HG03457 (cell line): ENCODE measurements around the gene RIC8A.

ENCODE experiments used
- ATAC-seq: cut with Tn5 transposase; IDR thresholded peaks from one replicate; pipeline ENCODE4 v1.9.1; 2021; ENCODE audit warnings: moderate number of reproducible peaks; ENCODE audit not compliant: unreplicated experiment

The RIC8A gene

DNA sequence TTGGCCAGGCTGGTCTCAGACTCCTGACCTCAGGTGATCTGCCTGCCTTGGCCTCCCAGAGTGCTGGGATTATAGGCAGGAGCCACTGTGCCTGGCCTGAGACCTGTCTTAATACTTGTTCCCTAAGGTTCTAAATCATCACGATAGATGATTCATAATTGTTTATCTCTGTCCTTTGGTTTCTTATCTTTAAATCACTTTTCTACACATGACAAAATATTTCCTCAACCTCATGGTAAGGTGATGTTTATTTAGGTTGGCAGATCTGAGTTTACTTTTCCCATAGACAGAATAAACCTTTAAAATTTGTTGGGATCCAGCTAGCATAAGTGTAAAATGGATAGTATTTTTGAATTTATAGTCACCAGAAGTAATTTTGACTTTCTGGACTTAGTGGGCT, 32.8 kb downstream of the RIC8A start:
- ATAC-seq = no peak

- no peak for ATAC-seq
These were observed 34.1 kb downstream of the RIC8A start for GRCh38 chr11:241634-242033.

DNA sequence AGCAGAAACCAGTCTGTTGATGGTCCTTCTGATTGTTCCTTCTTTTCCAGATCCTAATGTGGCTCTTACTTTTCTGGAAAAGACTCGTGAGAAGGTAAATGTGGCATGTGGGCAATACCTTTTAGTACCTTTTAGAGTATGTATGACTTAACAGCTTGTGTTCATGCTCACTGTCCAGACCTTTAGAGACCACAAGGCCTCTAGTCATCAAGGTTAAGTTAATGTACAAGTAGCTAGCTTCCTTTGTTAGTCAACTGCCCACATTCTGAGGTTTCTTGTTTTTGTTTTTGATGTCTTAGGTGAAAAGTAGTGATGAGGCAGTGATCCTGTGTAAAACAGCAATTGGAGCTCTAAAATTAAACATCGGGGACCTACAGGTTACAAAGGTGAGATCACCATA, 36.9 kb downstream of the RIC8A start:
- no peak for ATAC-seq

- no peak for ATAC-seq
These were observed 41.6 kb downstream of the RIC8A start for GRCh38 chr11:249062-249461.

DNA sequence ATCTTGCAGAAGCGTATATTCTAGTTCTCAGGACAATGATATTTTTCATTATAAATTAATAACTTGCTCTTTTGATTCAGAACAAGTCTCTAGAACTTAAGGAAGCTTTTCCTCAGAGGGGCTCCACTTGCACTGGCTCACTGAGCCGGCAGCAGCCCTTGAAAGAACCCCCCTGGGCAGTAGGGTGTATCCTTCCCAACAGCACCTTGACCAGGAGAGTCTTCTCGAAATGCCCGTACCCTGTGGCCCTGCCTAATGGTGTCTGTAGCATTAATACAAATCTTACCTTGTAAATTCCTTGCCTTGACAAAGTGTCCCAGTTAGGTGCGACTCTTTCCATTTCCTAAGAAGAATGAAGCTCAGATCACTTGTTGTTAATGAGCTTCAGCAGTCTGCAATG, 42.8 kb downstream of the RIC8A start:
- no peak for ATAC-seq

DNA sequence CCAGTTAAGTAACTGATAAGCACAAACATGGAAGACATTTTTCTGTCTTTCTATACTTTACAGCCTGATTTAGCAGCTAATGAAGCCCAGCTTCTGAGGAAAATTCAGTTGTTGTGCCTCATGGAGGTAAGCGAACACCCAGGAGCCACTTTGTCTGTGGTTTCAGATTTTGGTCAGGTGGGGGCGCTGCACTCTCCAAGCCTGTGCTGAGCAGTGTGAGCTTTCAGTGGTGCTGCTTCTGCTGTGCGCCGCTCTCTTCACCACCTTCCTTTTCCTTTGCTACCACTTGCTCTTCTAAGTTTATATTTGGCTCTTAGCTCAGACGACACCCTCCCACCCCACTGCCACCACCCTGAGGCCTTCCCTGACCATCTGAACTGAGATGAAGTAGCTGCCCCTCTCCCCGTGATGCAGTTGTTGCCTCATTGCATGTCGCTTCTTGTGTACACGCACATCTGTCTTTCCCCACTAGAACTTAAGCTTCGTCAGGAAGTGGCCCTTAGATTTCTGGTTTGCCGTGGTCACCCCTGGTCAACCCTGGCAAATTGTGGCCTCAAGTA, 43.3 kb downstream of the RIC8A start:
- ATAC-seq = no peak

DNA sequence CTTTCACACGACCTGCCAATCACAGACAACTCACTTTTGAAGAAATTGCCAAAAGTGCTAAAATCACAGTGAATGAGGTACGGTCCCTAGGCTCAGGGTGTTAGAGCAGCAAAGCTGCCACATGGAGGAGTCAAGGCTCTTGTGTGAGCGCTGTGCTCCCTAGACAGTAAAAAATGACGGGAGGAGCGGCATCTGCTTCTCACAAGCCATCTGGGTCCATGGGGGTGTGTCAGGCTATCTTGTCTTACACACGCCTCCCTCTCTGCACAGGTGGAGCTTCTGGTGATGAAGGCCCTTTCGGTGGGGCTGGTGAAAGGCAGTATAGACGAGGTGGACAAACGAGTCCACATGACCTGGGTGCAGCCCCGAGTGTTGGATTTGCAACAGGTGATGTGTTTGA, 44.0 kb downstream of the RIC8A start:
- no peak for ATAC-seq

DNA sequence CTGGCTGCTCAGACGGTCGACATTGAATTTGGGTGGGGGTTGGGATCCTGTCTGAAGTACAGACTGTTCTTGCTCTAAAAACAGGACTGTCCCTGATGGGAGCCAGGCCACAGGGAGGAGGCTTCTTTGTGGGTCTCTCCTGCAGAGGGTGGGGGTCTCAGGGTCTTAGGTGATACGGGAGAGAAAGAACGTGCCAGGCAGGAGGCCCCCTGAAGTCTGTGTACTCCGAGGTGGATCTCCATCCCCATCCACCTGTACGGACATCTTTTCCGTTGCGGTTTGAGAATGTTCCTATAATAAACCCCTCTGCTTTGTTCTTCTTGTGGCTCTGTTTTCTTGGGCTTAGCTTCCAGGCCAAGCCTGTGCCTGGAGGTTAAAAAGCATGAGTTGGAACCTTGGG, 45.2 kb downstream of the RIC8A start:
- no peak for ATAC-seq

DNA sequence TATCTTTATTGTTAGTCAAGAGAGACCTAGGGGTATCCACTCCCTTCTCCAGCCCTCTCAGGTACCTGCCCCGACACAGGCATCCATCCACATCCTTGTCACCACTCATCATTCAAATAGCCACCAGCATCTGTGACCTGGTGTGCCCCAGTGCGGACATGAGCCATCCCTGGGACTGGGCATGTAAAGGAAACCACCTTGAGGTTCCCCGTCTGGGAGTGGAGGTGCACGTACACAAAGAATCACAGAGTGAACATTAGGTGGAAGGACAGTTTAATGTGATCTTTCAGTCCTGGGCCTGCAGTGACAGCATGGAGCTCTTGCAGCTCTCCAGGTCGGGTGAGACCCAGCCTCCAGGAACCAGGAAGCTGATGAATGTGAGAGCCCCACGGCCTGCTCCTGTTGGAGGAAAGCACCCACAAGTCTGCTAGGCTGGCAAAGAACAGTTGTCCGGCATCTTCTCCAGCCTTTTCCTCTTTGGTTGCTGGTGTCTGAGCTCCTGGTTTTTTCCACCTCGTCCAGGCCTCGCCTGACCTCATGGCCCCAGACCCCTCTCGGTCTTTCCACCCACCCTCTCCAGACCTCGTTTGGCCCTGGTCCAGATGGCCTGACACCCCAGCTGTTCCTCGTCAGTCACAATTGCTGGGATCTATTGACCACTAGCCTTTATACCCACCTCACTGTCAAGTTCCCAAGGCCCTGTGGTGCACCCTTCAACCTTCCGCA, 45.8 kb downstream of the RIC8A start:
- ATAC-seq = no peak

DNA sequence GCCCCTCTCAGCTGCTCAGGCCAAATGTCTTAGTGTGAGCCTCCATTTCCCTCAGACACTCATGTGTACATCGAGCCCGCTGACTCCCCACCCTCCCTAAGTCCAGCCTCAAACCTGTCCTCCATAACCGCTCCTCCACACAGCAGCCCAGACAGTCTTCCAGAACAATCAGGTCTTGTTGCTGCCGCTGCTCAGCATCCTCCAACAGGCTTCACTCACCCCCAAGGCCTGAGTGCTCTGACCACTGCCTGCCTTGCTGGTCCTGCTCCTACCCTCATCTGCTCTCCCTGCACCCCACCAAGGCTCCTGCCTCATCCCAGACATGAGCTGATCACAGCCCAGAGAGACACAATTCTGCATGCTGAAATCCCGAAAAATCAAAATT, 46.4 kb downstream of the RIC8A start:
- no peak for ATAC-seq

DNA sequence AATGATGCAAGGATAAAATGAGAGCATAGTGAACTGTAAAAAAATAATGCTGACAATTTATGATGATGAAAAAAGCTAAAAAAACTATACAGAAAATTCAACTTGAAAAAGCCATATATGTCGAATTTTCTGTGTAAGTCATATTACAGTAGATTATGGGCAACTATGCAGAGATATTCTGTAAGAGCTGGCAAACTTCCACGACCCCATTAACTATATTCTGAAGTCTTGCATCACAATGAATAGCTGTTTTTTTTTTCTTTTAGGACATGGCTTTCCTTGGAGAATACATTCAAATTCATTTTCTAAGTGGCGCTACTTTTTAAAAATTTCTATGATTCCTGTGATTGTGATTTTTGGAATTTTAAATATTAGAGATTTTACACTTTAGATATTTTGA, 47.7 kb downstream of the RIC8A start:
- no peak for ATAC-seq

- ATAC-seq = no peak
These were observed 48.3 kb downstream of the RIC8A start for GRCh38 chr11:255816-256215.

DNA sequence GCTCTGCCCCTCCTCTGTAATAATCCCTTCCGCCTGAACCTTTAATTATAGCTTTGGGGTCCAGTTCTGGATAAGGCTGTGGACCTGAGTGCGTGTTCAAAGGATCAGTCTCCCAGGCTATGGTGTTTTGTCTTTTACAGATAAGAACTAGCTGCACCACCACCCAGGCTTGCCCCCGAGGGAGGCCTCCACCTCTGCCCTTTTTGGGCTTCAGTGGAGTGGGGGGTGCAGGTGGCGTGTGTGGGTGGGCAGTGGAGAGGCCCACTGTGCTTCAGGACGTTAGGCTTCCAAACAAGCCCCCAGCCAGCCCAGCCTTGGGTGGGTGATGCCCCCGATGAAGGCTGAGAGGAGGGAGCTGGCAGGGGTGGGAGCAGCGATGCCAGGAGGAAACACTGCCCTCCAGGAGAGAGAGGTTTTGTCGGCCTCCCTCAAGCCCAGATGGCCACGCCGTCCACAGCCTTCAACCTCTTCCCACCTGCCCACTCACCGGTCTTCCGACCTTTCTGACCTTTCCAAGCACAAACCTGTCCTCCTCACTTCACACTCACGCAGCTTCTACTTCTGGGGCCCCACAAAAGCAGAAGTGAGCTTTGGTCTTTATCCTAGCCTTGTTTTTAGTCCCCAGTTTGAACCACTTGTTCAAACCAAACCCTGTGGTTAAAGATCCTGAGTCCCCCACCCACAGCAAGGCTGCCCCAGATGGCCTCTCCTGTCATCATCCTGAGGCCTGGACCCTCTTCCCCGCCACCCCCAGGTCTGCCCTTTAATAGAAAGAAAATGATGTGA, 49.6 kb downstream of the RIC8A start:
- ATAC-seq = no peak

GRCh38 chr11:257766-258493, 50.4 kb downstream of the RIC8A start:
- no peak for ATAC-seq

- no peak for ATAC-seq
These were observed 51.9 kb downstream of the RIC8A start for GRCh38 chr11:259413-259812.

- no peak for ATAC-seq
These were observed 54.1 kb downstream of the RIC8A start for GRCh38 chr11:261624-262023.
